Trophoblast cell (in vitro differentiated cells and primary cell): ENCODE results near the gene GASK1B.

Experiments
- DNase-seq, 2 donors: peaks; one replicate each; pipeline ENCODE4 v3.0.0-alpha.2; 2016
- H2AFZ ChIP-seq: 2 replicates; pipeline ENCODE4 v1.6.1; 2013; ENCODE audit warnings: low read length, moderate library complexity, mild to moderate bottlenecking; ENCODE audit not compliant: insufficient read depth, poor library complexity
- H2AK5ac ChIP-seq: 2 replicates; pipeline ENCODE4 v1.6.1; 2013; ENCODE audit warnings: mild to moderate bottlenecking, low read length
- H2BK120ac ChIP-seq: 2 replicates; pipeline ENCODE4 v1.6.1; 2013; ENCODE audit warnings: low read length, mild to moderate bottlenecking, moderate library complexity; ENCODE audit not compliant: insufficient read depth, poor library complexity
- H2BK12ac ChIP-seq: 2 replicates; pipeline ENCODE4 v1.6.1; 2013; ENCODE audit warnings: mild to moderate bottlenecking, low read length, moderate library complexity
- H2BK5ac ChIP-seq: 2 replicates; pipeline ENCODE4 v1.6.1; 2013; ENCODE audit warnings: low read length, low read depth, moderate library complexity, mild to moderate bottlenecking; ENCODE audit not compliant: poor library complexity
- H3K14ac ChIP-seq: 2 replicates; pipeline ENCODE4 v1.6.1; 2013; ENCODE audit warnings: mild to moderate bottlenecking, low read length
- H3K18ac ChIP-seq: 2 replicates; pipeline ENCODE4 v1.6.1; 2013; ENCODE audit warnings: mild to moderate bottlenecking, low read length
- H3K23ac ChIP-seq: 2 replicates; pipeline ENCODE4 v1.6.1; 2013; ENCODE audit warnings: low read length
- H3K27ac ChIP-seq: 2 replicates; pipeline ENCODE4 v1.5.1; 2013; ENCODE audit warnings: low read depth, mild to moderate bottlenecking, inconsistent platforms, low read length, moderate library complexity
- H3K27me3 ChIP-seq: 2 replicates; pipeline ENCODE4 v1.6.1; 2013; ENCODE audit warnings: inconsistent platforms, mild to moderate bottlenecking, low read length, moderate library complexity; ENCODE audit not compliant: insufficient read depth
- H3K36me3 ChIP-seq, 2 experiments: 1 replicate in 1 of 2; 2 replicates in 1 of 2; pipeline ENCODE4 v1.6.1; 2013; ENCODE audit warnings: low read length in 2 of 2, mild to moderate bottlenecking in 2 of 2, moderate library complexity in 1 of 2; ENCODE audit not compliant: insufficient read depth in 2 of 2, control insufficient read depth in 1 of 2
- H3K4ac ChIP-seq: 2 replicates; pipeline ENCODE4 v1.6.1; 2013; ENCODE audit warnings: low read depth, mild to moderate bottlenecking, low read length, moderate library complexity
- H3K4me1 ChIP-seq, 2 experiments: 1 replicate in 1 of 2; 2 replicates in 1 of 2; pipeline ENCODE4 v1.6.1; 2013; ENCODE audit warnings: low read length in 2 of 2, mild to moderate bottlenecking in 2 of 2, moderate library complexity in 1 of 2; ENCODE audit not compliant: insufficient read depth in 2 of 2, control insufficient read depth in 1 of 2
- H3K4me2 ChIP-seq: 2 replicates; pipeline ENCODE4 v1.6.1; 2013; ENCODE audit warnings: inconsistent platforms, mild to moderate bottlenecking, low read length, moderate library complexity
- H3K4me3 ChIP-seq: 2 replicates; pipeline ENCODE4 v1.5.1; 2013; ENCODE audit warnings: mild to moderate bottlenecking, low read depth, low read length, inconsistent platforms
- H3K79me1 ChIP-seq: one replicate; pipeline ENCODE4 v1.6.1; 2013; ENCODE audit warnings: low read length
- H3K79me2 ChIP-seq: 2 replicates; pipeline ENCODE4 v1.6.1; 2013; ENCODE audit warnings: low read length, mild to moderate bottlenecking; ENCODE audit not compliant: control insufficient read depth, insufficient read depth, poor library complexity
- H3K9ac ChIP-seq: 2 replicates; pipeline ENCODE4 v1.6.1; 2013; ENCODE audit warnings: mild to moderate bottlenecking, low read length
- H3K9me3 ChIP-seq: 2 replicates; pipeline ENCODE4 v1.6.1; 2013; ENCODE audit warnings: low read depth, mild to moderate bottlenecking, control low read depth, inconsistent platforms, low read length; ENCODE audit not compliant: insufficient read depth
- H4K12ac ChIP-seq: 2 replicates; pipeline ENCODE4 v1.6.1; 2013; ENCODE audit warnings: low read depth, mild to moderate bottlenecking, low read length, moderate library complexity
- H4K8ac ChIP-seq: 2 replicates; pipeline ENCODE4 v1.6.1; 2013; ENCODE audit warnings: low read depth, mild to moderate bottlenecking, low read length, moderate library complexity
- H4K91ac ChIP-seq: one replicate; pipeline ENCODE4 v1.6.1; 2013; ENCODE audit warnings: low read depth, mild to moderate bottlenecking, low read length, moderate library complexity
- WGBS: extraction: QIAGEN DNeasy Blood & Tissue Kit; methylation state at CpG from one replicate; pipeline ENCODE4 v1.1.7; 2013; ENCODE audit warnings: missing lambda C conversion rate; ENCODE audit not compliant: insufficient read length, insufficient coverage; ENCODE audit errors: extremely low coverage; 5-methylcytosine and 5-hydroxymethylcytosine counted together

Gene GASK1B

DNA sequence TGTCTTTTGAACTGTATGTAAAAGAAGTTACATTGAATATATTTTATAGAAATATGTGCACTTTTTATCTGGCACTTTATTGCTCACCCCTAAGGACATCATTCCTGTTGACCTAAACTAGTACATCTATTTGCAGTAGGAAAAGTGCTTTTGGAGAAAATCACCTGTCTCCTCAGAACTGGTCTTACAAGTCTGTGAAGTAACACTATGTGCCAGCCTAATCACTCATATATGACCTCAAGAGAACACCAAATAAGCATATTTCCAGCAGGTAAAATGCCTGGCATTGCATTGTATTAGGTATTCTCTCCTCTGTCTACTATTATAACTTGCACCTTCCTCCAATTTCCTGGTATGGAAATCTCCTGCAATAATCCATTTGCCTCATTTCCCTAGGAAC, 4.0 kb upstream of the GASK1B start:
- no peak overlapping the region for H2AK5ac ChIP-seq
- H3K18ac ChIP-seq: no peak overlapping the region
- H3K4me2 ChIP-seq: no peak overlapping the region
- no peaks in the 10 kb centered on the region for H3K9me3 ChIP-seq
- no peak overlapping the region for H3K9ac ChIP-seq
- no peak overlapping the region for H2BK12ac ChIP-seq
- no peak overlapping the region for H2BK120ac ChIP-seq
- no peak overlapping the region for H2BK5ac ChIP-seq
- H3K4ac ChIP-seq: no peak overlapping the region
- no peak overlapping the region for H2AFZ ChIP-seq
- H3K27ac ChIP-seq: no peak overlapping the region
- H4K8ac ChIP-seq: no peak overlapping the region
- H3K4me3 ChIP-seq: no peak overlapping the region
- H3K36me3 ChIP-seq: no peaks in the 10 kb centered on the region
- no peaks in the 10 kb centered on the region for H3K79me2 ChIP-seq
- H3K23ac ChIP-seq: no peak overlapping the region
- H3K79me1 ChIP-seq: no peaks in the 10 kb centered on the region
- DNase-seq: peak in 1 of 2 donors; percentile 56
- no peak overlapping the region for H4K91ac ChIP-seq
- no peaks in the 10 kb centered on the region for H3K27me3 ChIP-seq
- H3K14ac ChIP-seq: no peak overlapping the region
- H4K12ac ChIP-seq: no peak overlapping the region
- peaks cover 3 to 7% of the 10 kb centered on the region in 2 experiments for H3K4me1 ChIP-seq

DNA sequence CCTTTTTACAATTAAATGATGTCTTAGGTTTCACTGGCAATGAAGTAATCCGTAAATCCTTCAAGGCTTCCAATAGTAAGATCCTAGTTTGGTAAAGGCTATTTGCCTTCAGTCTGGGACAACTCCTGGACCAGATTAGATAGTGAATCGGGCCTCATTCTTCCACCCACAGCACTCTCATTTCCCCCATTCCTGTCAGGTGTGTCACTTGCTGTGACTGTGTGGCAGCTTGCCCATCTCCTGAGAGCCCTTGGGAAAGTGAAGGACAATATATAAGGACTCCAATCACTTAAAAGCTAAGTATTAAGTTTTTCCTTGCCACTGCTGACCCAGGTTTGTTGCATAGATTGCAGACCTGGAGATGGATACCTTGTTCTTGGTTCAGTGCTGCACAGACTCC, 3.3 kb upstream of the GASK1B start:
- Histone ChIP-seq H3K79me2 (no peaks in the 10 kb centered on the region), H3K14ac (no peak overlapping the region), H3K79me1 (peaks cover 3% of the 10 kb centered on the region), H3K4me3 (no peak overlapping the region), H2BK5ac (peak overlapping the region; percentile 6), H3K27ac (peak overlapping the region; percentile 27), H3K9me3 (no peaks in the 10 kb centered on the region), H3K23ac (no peak overlapping the region), H4K12ac (no peak overlapping the region), H2AFZ (no peak overlapping the region), H3K4me2 (no peak overlapping the region), H4K91ac (no peak overlapping the region), H4K8ac (no peak overlapping the region), H2BK120ac (peak overlapping the region; percentile 18), H2BK12ac (no peak overlapping the region), H3K4me1 (peaks cover 4 to 9% of the 10 kb centered on the region in 2 experiments), H3K18ac (no peak overlapping the region), H3K9ac (no peak overlapping the region), H2AK5ac (no peak overlapping the region), H3K4ac (no peak overlapping the region), H3K36me3 (no peaks in the 10 kb centered on the region), H3K27me3 (no peaks in the 10 kb centered on the region)
- peak; percentile 46 to 73 for DNase-seq
- no CpG with 5 or more reads among the region's 2 CpGs for WGBS

DNA sequence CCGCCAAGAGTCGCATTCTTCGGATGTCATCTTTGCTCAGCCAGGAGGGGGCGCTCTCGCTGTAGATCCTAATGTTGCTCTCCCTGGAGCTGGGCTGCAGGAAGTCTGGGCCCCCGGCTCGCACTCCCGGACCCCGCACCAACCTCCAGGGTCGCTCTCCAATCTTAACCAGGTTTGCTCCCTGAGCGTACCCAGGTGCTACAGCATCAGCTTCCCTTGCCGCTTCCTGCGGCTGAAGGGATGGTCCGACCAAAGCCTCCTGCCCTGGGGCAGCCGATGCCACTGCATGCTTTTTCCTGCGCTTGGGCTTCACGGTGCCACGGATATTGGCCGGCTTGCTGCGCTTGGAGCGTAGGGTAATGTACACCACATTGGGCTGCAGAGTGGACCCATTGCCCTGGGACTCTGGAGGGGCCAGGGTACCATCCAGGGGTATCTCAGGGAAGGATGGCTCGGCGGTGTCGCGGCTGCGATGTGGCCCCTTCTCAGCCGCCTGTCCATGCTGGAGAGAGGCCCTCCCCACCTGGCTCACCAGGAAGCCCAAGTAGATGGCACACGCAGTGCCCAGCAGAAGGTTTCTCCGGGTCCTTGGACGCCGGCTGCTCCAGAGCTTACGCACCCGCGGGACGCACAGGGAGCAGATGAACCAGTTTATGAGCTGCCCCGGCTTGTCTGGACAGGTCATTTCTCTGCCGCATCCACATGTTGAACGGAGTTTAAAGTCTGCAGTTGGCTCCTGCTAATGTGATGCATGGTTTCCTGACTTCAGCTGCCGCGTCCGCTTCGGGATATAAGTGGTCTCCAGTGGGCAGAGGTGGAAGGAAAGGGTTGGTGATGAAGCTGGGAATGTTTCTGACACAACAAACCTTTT, 1.9 kb downstream of the GASK1B start:
- Histone ChIP-seq H3K4me3 (no peak overlapping the region), H3K36me3 (peaks cover 3 to 5% of the 10 kb centered on the region in 2 experiments), H2AFZ (peak overlapping the region; percentile 7), H3K79me2 (peaks cover 5% of the 10 kb centered on the region), H2BK5ac (peak overlapping the region; percentile 60), H2AK5ac (peak overlapping the region; percentile 50), H3K9me3 (no peaks in the 10 kb centered on the region), H3K9ac (no peak overlapping the region), H2BK12ac (peak overlapping the region; percentile 45), H4K12ac (no peak overlapping the region), H3K27ac (peak overlapping the region; percentile 54), H3K4me2 (peak overlapping the region; percentile 12), H4K8ac (peak overlapping the region; percentile 30), H3K79me1 (peaks cover 17% of the 10 kb centered on the region), H3K23ac (no peak overlapping the region), H3K14ac (peak overlapping the region; percentile 59), H3K27me3 (no peaks in the 10 kb centered on the region), H2BK120ac (peak overlapping the region; percentile 32), H3K4ac (peak overlapping the region; percentile 32), H4K91ac (peak overlapping the region; percentile 76), H3K4me1 (peaks cover 9 to 16% of the 10 kb centered on the region in 2 experiments), H3K18ac (peak overlapping the region; percentile 39)
- no CpG with 5 or more reads among the region's 42 CpGs for WGBS
- DNase-seq: peak; percentile 37 to 57

DNA sequence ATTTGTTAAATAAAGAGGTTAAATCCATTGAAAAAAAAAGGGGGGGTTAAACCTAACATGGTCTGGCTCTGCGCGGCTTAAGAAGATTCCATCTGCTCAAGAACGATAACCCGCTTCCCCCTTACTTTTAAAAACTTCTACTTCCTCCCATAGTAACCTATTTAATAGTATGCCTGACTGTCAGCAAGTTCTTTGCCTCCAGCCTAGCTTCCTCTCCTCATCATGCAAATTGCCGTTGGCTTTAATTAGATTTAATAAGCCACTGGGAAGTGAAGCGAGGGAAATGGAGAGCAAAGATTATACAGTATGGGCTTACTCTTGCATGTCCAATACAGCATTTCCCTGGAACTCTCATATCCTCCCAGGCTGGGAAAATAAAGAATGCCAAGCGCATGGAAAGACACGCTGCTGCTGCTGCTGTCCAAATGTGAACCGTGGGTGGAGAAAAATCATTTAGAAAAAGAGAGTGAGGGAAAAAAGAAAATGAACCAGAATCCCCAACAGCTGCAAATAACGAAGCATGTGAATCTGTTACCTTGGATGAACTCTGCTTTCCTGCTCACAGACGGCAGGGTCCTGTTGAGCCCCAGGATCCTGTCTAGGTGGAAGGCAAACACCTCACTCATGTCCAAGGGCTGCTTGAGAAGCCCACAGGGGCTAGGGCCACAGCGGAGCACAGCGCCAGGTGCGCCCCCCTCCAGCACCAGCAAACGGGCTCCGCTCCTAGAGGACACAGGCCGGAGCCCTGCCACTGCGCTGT, 2.7 kb downstream of the GASK1B start:
- Histone ChIP-seq H2AK5ac (peak overlapping the region; percentile 28), H3K9me3 (no peaks in the 10 kb centered on the region), H3K23ac (no peak overlapping the region), H3K4me3 (no peak overlapping the region), H4K91ac (peak overlapping the region; percentile 76), H2BK12ac (peak overlapping the region; percentile 45), H4K12ac (no peak overlapping the region), H3K36me3 (peaks cover 3 to 5% of the 10 kb centered on the region in 2 experiments), H2BK5ac (peak overlapping the region; percentile 60), H2AFZ (no peak overlapping the region), H3K4me1 (peaks cover 9 to 16% of the 10 kb centered on the region in 2 experiments), H3K18ac (peak overlapping the region; percentile 39), H3K27ac (no peak overlapping the region), H3K27me3 (no peaks in the 10 kb centered on the region), H3K79me1 (peaks cover 18% of the 10 kb centered on the region), H3K79me2 (peaks cover 5% of the 10 kb centered on the region), H4K8ac (peak overlapping the region; percentile 30), H3K14ac (peak overlapping the region; percentile 59), H3K4me2 (peak overlapping the region; percentile 12), H3K4ac (peak overlapping the region; percentile 35), H3K9ac (no peak overlapping the region), H2BK120ac (peak overlapping the region; percentile 32)
- DNase-seq: no peak
- 100% methylated on average over 1 of the region's 18 CpGs for whole genome bisulfite sequencing
